ENCODE measurements around the gene KLHL28.

GRCh38 chr14:44895716-44896115 is 66.0 kb downstream of the KLHL28 start:
- TF ChIP-seq CTCF (IDR thresholded peaks at IDR 0.05) (no peak), POLR2A (IDR thresholded peaks at IDR 0.05) (no peak)
